CD14-positive monocyte (primary cell): ENCODE data around the gene CDK3. TPM values are rescaled to one million over a fixed set of nuclear protein-coding genes. Genes with fewer than 3 reads are reported as not detected.

Source experiments
- DNase-seq, 3 donors: peaks; one replicate each; pipeline ENCODE4 v3.0.0-alpha.2; 2011 to 2022
- H2AFZ ChIP-seq: 2 replicates; pipeline ENCODE4 v1.6.0; 2012; ENCODE audit warnings: mild to moderate bottlenecking, low read depth, low read length, inconsistent platforms; ENCODE audit not compliant: insufficient read depth, poor library complexity, severe bottlenecking
- H3K27ac ChIP-seq, 2 donors: 1 replicate in 1 of 2; 2 replicates in 1 of 2; pipeline ENCODE4 v1.5.1; 2012 to 2013; ENCODE audit warnings: low read length in 2 of 2, control low read depth in 1 of 2, inconsistent platforms in 1 of 2, low read depth in 1 of 2, mild to moderate bottlenecking in 1 of 2
- H3K27me3 ChIP-seq, 2 donors: one replicate each; pipeline versions ENCODE4 v1.6.0 to v1.6.1; 2011 to 2013; ENCODE audit warnings: low read length in 2 of 2; ENCODE audit not compliant: control insufficient read depth in 2 of 2, insufficient read depth in 2 of 2
- H3K36me3 ChIP-seq, 2 donors: replicated peaks in 1 of 2; 1 replicate in 1 of 2; 2 replicates in 1 of 2; pipeline versions ENCODE4 v1.5.1 to v1.6.1; 2012 to 2013; ENCODE audit warnings: low read length in 2 of 2, control low read depth in 1 of 2, inconsistent platforms in 1 of 2, mild to moderate bottlenecking in 1 of 2; ENCODE audit not compliant: insufficient read depth in 2 of 2, control insufficient read depth in 1 of 2
- H3K4me1 ChIP-seq, 2 donors: 1 replicate in 1 of 2; 2 replicates in 1 of 2; pipeline versions ENCODE4 v1.5.1 to v1.6.1; 2012 to 2013; ENCODE audit warnings: low read length in 2 of 2, control low read depth in 1 of 2, inconsistent platforms in 1 of 2, mild to moderate bottlenecking in 1 of 2, moderate library complexity in 1 of 2; ENCODE audit not compliant: insufficient read depth in 2 of 2, control insufficient read depth in 1 of 2
- H3K4me2 ChIP-seq: replicated peaks from 2 replicates; pipeline ENCODE3; 2012; ENCODE audit warnings: low read length, moderate library complexity, mild to moderate bottlenecking; ENCODE audit not compliant: poor library complexity, severe bottlenecking; ENCODE audit errors: extremely low read depth
- H3K4me3 ChIP-seq, 3 experiments: fragments of 200-600 bp in 1 of 3; sonication (generic) in 1 of 3; replicated peaks in 1 of 3; 1 replicate in 2 of 3; 2 replicates in 1 of 3; pipeline ENCODE4 v1.5.1; 2011 to 2013; ENCODE audit warnings: low read length in 3 of 3, mild to moderate bottlenecking in 3 of 3, control low read depth in 2 of 3, low read depth in 2 of 3, inconsistent platforms in 1 of 3, moderate library complexity in 1 of 3
- H3K79me2 ChIP-seq: 2 replicates; pipeline ENCODE4 v1.6.0; 2012; ENCODE audit warnings: mild to moderate bottlenecking, control low read depth, inconsistent platforms, low read length, moderate library complexity; ENCODE audit not compliant: insufficient read depth
- H3K9ac ChIP-seq: 2 replicates; pipeline ENCODE4 v1.6.0; 2017; ENCODE audit warnings: low read length, mild to moderate bottlenecking; ENCODE audit not compliant: insufficient read depth, poor library complexity, severe bottlenecking
- H3K9me3 ChIP-seq, 2 donors: replicated peaks in 1 of 2; 1 replicate in 1 of 2; 2 replicates in 1 of 2; pipeline versions ENCODE4 v1.5.1 to v1.6.1; 2012 to 2013; ENCODE audit warnings: low read length in 2 of 2, control low read depth in 1 of 2; ENCODE audit not compliant: control insufficient read depth in 1 of 2, insufficient read depth in 1 of 2
- H4K20me1 ChIP-seq: 2 replicates; pipeline ENCODE4 v1.6.0; 2012; ENCODE audit warnings: mild to moderate bottlenecking, low read length, control low read depth, moderate library complexity; ENCODE audit not compliant: insufficient read depth
- H3K27ac Mint-ChIP-seq, 7 donors: one replicate each; pipeline ENCODE4 v1.8.0; 2020; ENCODE audit warnings: mild to moderate bottlenecking in 7 of 7, mixed read lengths in 7 of 7, moderate library complexity in 6 of 7, inconsistent platforms in 2 of 7
- H3K27me3 Mint-ChIP-seq, 3 donors: one replicate each; pipeline ENCODE4 v1.8.0; 2021 to 2022; ENCODE audit warnings: low read depth in 3 of 3, mild to moderate bottlenecking in 3 of 3, mixed read lengths in 3 of 3, moderate library complexity in 3 of 3, inconsistent platforms in 1 of 3
- H3K36me3 Mint-ChIP-seq, 2 donors: one replicate each; pipeline ENCODE4 v1.8.0; 2020; ENCODE audit warnings: mixed read lengths in 2 of 2, inconsistent platforms in 1 of 2, mild to moderate bottlenecking in 1 of 2
- H3K4me1 Mint-ChIP-seq: one replicate; pipeline ENCODE4 v1.8.0; 2020; ENCODE audit warnings: mild to moderate bottlenecking, mixed read lengths
- H3K4me3 Mint-ChIP-seq, 2 donors: one replicate each; pipeline ENCODE4 v1.8.0; 2020; ENCODE audit warnings: mild to moderate bottlenecking in 2 of 2, mixed read lengths in 2 of 2, moderate library complexity in 1 of 2
- H3K9me3 Mint-ChIP-seq, 7 donors: one replicate each; pipeline ENCODE4 v1.8.0; 2020 to 2022; ENCODE audit warnings: mixed read lengths in 7 of 7, mild to moderate bottlenecking in 6 of 7, moderate library complexity in 6 of 7, inconsistent platforms in 2 of 7
- WGBS: methylation state at CpG from one replicate; pipeline ENCODE4 v1.1.5; 2013; ENCODE audit warnings: missing lambda C conversion rate; ENCODE audit not compliant: insufficient coverage; 5-methylcytosine and 5-hydroxymethylcytosine counted together
- intact Hi-C, 2 donors: fragments of 100-400 bp; cut with micrococcal nuclease; formaldehyde crosslinking; loops; one replicate each; pipeline versions ENCODE4 v1.15.0 to v1.15.1; 2023
- polyA plus RNA-seq, 3 donors: library from polyadenylated mRNA; depleted of rRNA in 1 of 3; unstranded in 2 of 3; stranded (reverse) in 1 of 3; fragments of 300-500 nt in 2 of 3; fragments of >200 nt in 1 of 3; fragmentation: Illumina TruSeq in 2 of 3; gene quantifications; 1 replicate in 2 of 3; 2 replicates in 1 of 3; pipeline ENCODE4 v1.2.3, GENCODE V29; 2012 to 2021
- TF ChIP-seq, protein P1 (sequence below): fragments of 200-600 bp; IDR thresholded peaks from one replicate; pipeline ENCODE4 v1.8.0; 2022; ENCODE audit warnings: antibody characterized with exemption, mild to moderate bottlenecking

Gene CDK3
- polyA plus RNA-seq, 3 donors, result 25.5 TPM; not detected in 2

DNA sequence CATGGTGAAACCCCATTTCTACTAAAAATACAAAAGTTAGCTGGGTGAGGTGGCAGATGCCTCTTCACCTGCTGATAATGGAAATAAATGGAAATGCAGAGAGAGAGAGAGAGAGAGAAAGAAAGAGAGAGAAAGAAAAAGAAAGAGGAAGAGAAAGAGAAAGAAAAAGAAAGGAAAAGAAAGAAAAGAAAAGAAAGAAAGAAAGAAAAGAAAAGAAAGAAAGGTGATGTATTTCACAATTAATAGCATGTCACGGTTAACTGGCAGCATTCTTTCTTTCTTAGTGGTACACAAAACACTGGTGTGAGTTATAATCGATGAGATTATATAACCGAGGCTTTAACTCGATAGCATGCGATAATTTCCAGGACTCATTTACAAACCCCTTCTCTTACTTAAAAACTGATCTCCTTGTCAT is 24.9 kb upstream of the CDK3 start:
- Histone ChIP-seq H3K9ac (no peak overlapping the region), H3K9me3 (no peaks in the 10 kb centered on the region), H2AFZ (no peak overlapping the region), H3K27me3 (no peaks in the 10 kb centered on the region), H4K20me1 (no peaks in the 10 kb centered on the region), H3K4me1 (peaks cover 40 to 60% of the 10 kb centered on the region in 2 donors), H3K4me2 (peak overlapping the region; percentile 26), H3K4me3 (no peak overlapping the region), H3K27ac (peak overlapping the region in 1 of 2 donors; percentile 42), H3K36me3 (peaks cover 25 to 39% of the 10 kb centered on the region in 2 donors), H3K79me2 (peaks cover 91% of the 10 kb centered on the region)
- DNase-seq, result no peak
- peaks cover 0 to 1% (median 0%) of the 10 kb centered on the region in 3 donors for H3K27me3 Mint-ChIP-seq
- no peaks in the 10 kb centered on the region for H3K9me3 Mint-ChIP-seq
- no peak overlapping the region for H3K4me3 Mint-ChIP-seq
- intact Hi-C loops, result loop anchor here in 1 of 2 donors (10.0 kb wide), 1 partner anchor 191 kb away; the partner anchor contains the start of gene UNK
- peaks cover 40 to 67% of the 10 kb centered on the region in 2 donors for H3K36me3 Mint-ChIP-seq
- peak overlapping the region in 3 of 7 donors; percentile 41 to 75 (median 48) for H3K27ac Mint-ChIP-seq
- H3K4me1 Mint-ChIP-seq, result peaks cover 62% of the 10 kb centered on the region
- TF ChIP-seq, protein P1, sequence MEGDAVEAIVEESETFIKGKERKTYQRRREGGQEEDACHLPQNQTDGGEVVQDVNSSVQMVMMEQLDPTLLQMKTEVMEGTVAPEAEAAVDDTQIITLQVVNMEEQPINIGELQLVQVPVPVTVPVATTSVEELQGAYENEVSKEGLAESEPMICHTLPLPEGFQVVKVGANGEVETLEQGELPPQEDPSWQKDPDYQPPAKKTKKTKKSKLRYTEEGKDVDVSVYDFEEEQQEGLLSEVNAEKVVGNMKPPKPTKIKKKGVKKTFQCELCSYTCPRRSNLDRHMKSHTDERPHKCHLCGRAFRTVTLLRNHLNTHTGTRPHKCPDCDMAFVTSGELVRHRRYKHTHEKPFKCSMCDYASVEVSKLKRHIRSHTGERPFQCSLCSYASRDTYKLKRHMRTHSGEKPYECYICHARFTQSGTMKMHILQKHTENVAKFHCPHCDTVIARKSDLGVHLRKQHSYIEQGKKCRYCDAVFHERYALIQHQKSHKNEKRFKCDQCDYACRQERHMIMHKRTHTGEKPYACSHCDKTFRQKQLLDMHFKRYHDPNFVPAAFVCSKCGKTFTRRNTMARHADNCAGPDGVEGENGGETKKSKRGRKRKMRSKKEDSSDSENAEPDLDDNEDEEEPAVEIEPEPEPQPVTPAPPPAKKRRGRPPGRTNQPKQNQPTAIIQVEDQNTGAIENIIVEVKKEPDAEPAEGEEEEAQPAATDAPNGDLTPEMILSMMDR, result no peak
- WGBS, result no CpG with 5 or more reads among the region's 5 CpGs

DNA sequence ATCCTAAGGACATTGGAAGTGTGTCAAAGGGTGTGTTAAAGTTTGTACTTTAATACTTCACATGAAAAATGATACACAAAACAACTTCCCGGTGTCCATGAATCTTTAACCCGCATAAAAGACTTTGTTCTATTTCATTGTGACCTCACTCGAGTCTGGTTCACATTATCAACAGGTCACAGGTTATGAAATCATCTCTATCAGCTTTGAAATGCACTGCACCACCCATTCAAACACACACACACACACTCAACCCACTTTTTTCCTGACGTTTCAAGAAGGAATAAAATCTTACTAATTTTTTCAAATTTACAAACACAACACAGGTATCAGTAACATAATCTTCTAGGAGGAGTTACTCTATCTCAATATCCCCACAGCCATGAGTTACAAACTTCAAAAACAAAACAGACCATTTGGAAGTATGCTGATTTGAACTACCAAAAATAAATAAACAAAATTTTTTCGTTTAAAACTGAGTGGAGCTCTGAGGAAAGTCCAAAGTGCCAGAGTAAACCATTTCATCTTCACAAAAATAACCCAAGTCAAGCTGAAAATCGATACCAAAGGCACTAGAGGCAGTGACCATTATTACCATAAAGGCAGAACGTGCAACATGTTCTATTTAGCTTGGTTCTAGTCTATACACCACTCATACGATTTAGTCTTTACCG is 24.3 kb upstream of the CDK3 start:
- peak overlapping the region in 5 of 7 donors; percentile 2 to 73 (median 27) for H3K27ac Mint-ChIP-seq
- intact Hi-C loops, result loop anchor here in 1 of 2 donors (10.0 kb wide), 1 partner anchor 192 kb away; the partner anchor contains the start of gene UNK
- peaks cover 58% of the 10 kb centered on the region for H3K4me1 Mint-ChIP-seq

More for the DNA sequence above, 24.3 kb upstream of the CDK3 start:
- Mint-ChIP-seq H3K27me3 (peaks cover 0 to under 1% (median 0%) of the 10 kb centered on the region in 3 donors), H3K9me3 (no peaks in the 10 kb centered on the region), H3K4me3 (peak overlapping the region in 1 of 2 donors; percentile 19), H3K36me3 (peaks cover 39 to 62% of the 10 kb centered on the region in 2 donors)
- no peak for DNase-seq
- Histone ChIP-seq H2AFZ (no peak overlapping the region), H3K36me3 (peaks cover 25 to 39% of the 10 kb centered on the region in 2 donors), H3K4me2 (peak overlapping the region; percentile 26), H3K27me3 (no peaks in the 10 kb centered on the region), H3K79me2 (peaks cover 91% of the 10 kb centered on the region), H3K9me3 (no peaks in the 10 kb centered on the region), H4K20me1 (no peaks in the 10 kb centered on the region), H3K27ac (peak overlapping the region in 1 of 2 donors; percentile 42), H3K4me3 (no peak overlapping the region), H3K4me1 (peaks cover 36 to 55% of the 10 kb centered on the region in 2 donors), H3K9ac (no peak overlapping the region)
- 85% methylated on average over 3 of the region's 9 CpGs for WGBS
- TF ChIP-seq, protein P1, result no peak
